NCI-H82 treated with DMSO at 0.1 percent for 48 hours (cell line): ENCODE measurements around the gene CEL.
"Not testable (repeated sequence)": the region's sequence is repeated elsewhere in the genome, so short reads cannot be mapped to it uniquely, and the experiment has no call there.

ENCODE experiments used
- DNase-seq: peaks from one replicate; lab custom pipeline; 2025; ENCODE audit not compliant: unreplicated experiment; lab: John Stamatoyannopoulos, UW

CEL gene

GRCh38 chr9:133046900-133047295 is 14.9 kb upstream of the CEL start:
- no peak for DNase-seq

GRCh38 chr9:133048595-133048994 is 13.2 kb upstream of the CEL start:
- no peak for DNase-seq

- no peak for DNase-seq
Measured at GRCh38 chr9:133049043-133049442, 12.7 kb upstream of the CEL start.

GRCh38 chr9:133050142-133050541 is 11.6 kb upstream of the CEL start:
- DNase-seq = no peak

GRCh38 chr9:133050781-133051180 is 11.0 kb upstream of the CEL start:
- DNase-seq = no peak

GRCh38 chr9:133051281-133051900 is 10.4 kb upstream of the CEL start:
- no peak for DNase-seq

- DNase-seq = no peak
Measured at GRCh38 chr9:133051966-133052539, 9.7 kb upstream of the CEL start.

GRCh38 chr9:133054194-133054890 is 7.4 kb upstream of the CEL start:
- DNase-seq = no peak

- no peak for DNase-seq
Measured at GRCh38 chr9:133054966-133055365, 6.8 kb upstream of the CEL start.

GRCh38 chr9:133055788-133056420 is 5.9 kb upstream of the CEL start:
- no peak for DNase-seq

- DNase-seq = no peak
Measured at GRCh38 chr9:133056533-133056932, 5.2 kb upstream of the CEL start.

GRCh38 chr9:133057006-133057405 is 4.8 kb upstream of the CEL start:
- no peak for DNase-seq

- DNase-seq = no peak
Measured at GRCh38 chr9:133057553-133057952, 4.2 kb upstream of the CEL start.

GRCh38 chr9:133058071-133058470 is 3.7 kb upstream of the CEL start:
- no peak for DNase-seq

GRCh38 chr9:133058550-133059320 is 3.0 kb upstream of the CEL start:
- DNase-seq = no peak

- DNase-seq = no peak
Measured at GRCh38 chr9:133059623-133060022, 2.2 kb upstream of the CEL start.

GRCh38 chr9:133060417-133060841 is 1.4 kb upstream of the CEL start:
- no peak for DNase-seq

GRCh38 chr9:133061019-133061763 is 590 bp upstream of the CEL start:
- not testable (repeated sequence) for DNase-seq

GRCh38 chr9:133062569-133062968 is 788 bp downstream of the CEL start:
- not testable (repeated sequence) for DNase-seq

GRCh38 chr9:133063159-133063499 is 1.3 kb downstream of the CEL start:
- no peak for DNase-seq
